SK-N-SH (cell line): ENCODE measurements around the gene IRX2.

Source experiments
- EP300 ChIP-seq, 2 experiments: IDR thresholded peaks; 2 replicates each; pipeline versions ENCODE4 v1.4.0 to v1.6.1; 2012; ENCODE audit warnings: borderline replicate concordance in 1 of 2, low read depth in 1 of 2, low read length in 1 of 2
- GABPA ChIP-seq: IDR thresholded peaks from 2 replicates; pipeline ENCODE4 v1.4.0; 2012; ENCODE audit warnings: low read depth, mild to moderate bottlenecking
- MXI1 ChIP-seq: IDR thresholded peaks from 2 replicates; pipeline ENCODE4 v1.6.1; 2012; ENCODE audit warnings: mild to moderate bottlenecking, low read depth, low read length, improper control_type of control experiment
- SIN3A ChIP-seq: IDR thresholded peaks from 2 replicates; pipeline ENCODE4 v1.6.1; 2012; ENCODE audit warnings: low read depth, mild to moderate bottlenecking, low read length, moderate library complexity, borderline replicate concordance
- TEAD4 ChIP-seq: IDR thresholded peaks from 2 replicates; pipeline ENCODE4 v1.4.0; 2012; ENCODE audit warnings: mild to moderate bottlenecking, borderline replicate concordance; ENCODE audit not compliant: insufficient read depth
- TF ChIP-seq, protein P1 (sequence below): fragments of 200-600 bp; sonication (generic); IDR thresholded peaks from 2 replicates; pipeline ENCODE4 v1.6.1; 2017; ENCODE audit warnings: antibody characterized with exemption, mild to moderate bottlenecking, moderate library complexity
- TF ChIP-seq, protein P2 (sequence below): fragments of 150-350 bp; IDR thresholded peaks from 2 replicates; pipeline ENCODE4 v1.6.1; 2017; ENCODE audit warnings: antibody characterized with exemption, low read length, low read depth, borderline replicate concordance
- TF ChIP-seq, protein P3 (sequence below): IDR thresholded peaks from 2 replicates; pipeline ENCODE4 v1.6.1; 2012; ENCODE audit warnings: mild to moderate bottlenecking, low read depth, low read length, moderate library complexity

DNA sequence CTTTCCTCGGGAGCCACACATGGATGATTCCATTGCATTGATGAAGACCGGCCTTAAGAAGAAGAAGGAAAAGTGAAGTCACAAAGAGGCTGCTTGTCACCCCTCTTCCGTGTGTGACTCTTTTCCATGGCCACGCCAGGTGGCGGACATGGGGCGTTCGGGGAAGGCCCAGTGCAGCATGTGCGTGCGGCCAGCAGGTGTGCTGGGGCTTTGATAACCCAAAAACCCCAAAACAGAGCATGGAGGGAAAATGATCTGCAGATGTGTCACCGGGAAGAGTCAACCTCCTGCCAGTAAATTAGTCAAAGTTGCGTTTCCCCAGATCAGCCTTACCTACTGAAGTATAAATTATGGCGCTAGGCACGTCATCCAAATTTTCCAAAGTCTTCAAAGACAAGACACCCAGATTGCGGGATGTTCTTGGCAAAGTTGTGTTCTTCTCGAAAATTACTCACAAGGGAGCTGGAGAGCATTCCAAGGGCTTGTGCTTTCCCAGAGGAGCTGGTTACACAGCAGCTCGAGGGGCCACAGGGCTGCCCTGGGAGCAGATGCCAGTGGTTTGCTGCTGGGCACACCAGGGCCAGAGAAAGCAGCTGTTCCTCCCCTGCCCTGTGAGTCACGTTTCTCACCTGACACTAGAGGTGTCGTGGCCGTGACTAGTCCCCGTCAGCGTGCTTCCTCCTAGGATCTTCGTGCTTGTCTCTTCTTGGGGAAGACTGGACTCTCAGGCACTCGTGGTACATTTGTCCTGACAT, 53.9 kb downstream of the IRX2 start:
- no peak for TF ChIP-seq EP300 (IDR thresholded peaks at IDR 0.05; ENCODE audit: borderline replicate concordance in 1 of 2, low read depth in 1 of 2, low read length in 1 of 2)
- TF ChIP-seq, protein P1, sequence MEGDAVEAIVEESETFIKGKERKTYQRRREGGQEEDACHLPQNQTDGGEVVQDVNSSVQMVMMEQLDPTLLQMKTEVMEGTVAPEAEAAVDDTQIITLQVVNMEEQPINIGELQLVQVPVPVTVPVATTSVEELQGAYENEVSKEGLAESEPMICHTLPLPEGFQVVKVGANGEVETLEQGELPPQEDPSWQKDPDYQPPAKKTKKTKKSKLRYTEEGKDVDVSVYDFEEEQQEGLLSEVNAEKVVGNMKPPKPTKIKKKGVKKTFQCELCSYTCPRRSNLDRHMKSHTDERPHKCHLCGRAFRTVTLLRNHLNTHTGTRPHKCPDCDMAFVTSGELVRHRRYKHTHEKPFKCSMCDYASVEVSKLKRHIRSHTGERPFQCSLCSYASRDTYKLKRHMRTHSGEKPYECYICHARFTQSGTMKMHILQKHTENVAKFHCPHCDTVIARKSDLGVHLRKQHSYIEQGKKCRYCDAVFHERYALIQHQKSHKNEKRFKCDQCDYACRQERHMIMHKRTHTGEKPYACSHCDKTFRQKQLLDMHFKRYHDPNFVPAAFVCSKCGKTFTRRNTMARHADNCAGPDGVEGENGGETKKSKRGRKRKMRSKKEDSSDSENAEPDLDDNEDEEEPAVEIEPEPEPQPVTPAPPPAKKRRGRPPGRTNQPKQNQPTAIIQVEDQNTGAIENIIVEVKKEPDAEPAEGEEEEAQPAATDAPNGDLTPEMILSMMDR = no peak
- no peak for TF ChIP-seq MXI1
- no peak for TF ChIP-seq TEAD4
- no peak for TF ChIP-seq SIN3A
- TF ChIP-seq, protein P2, sequence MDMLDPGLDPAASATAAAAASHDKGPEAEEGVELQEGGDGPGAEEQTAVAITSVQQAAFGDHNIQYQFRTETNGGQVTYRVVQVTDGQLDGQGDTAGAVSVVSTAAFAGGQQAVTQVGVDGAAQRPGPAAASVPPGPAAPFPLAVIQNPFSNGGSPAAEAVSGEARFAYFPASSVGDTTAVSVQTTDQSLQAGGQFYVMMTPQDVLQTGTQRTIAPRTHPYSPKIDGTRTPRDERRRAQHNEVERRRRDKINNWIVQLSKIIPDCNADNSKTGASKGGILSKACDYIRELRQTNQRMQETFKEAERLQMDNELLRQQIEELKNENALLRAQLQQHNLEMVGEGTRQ = no peak
- TF ChIP-seq, protein P3, sequence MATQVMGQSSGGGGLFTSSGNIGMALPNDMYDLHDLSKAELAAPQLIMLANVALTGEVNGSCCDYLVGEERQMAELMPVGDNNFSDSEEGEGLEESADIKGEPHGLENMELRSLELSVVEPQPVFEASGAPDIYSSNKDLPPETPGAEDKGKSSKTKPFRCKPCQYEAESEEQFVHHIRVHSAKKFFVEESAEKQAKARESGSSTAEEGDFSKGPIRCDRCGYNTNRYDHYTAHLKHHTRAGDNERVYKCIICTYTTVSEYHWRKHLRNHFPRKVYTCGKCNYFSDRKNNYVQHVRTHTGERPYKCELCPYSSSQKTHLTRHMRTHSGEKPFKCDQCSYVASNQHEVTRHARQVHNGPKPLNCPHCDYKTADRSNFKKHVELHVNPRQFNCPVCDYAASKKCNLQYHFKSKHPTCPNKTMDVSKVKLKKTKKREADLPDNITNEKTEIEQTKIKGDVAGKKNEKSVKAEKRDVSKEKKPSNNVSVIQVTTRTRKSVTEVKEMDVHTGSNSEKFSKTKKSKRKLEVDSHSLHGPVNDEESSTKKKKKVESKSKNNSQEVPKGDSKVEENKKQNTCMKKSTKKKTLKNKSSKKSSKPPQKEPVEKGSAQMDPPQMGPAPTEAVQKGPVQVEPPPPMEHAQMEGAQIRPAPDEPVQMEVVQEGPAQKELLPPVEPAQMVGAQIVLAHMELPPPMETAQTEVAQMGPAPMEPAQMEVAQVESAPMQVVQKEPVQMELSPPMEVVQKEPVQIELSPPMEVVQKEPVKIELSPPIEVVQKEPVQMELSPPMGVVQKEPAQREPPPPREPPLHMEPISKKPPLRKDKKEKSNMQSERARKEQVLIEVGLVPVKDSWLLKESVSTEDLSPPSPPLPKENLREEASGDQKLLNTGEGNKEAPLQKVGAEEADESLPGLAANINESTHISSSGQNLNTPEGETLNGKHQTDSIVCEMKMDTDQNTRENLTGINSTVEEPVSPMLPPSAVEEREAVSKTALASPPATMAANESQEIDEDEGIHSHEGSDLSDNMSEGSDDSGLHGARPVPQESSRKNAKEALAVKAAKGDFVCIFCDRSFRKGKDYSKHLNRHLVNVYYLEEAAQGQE = no peak
- no peak for TF ChIP-seq GABPA
